WTC11 (cell line): ENCODE results near the gene FKBP1C.

Experiments used
- CTCF ChIP-seq: fragments of 200-600 bp; IDR thresholded peaks from 2 replicates; pipeline ENCODE4 v1.8.0; 2022; ENCODE audit warnings: antibody characterized with exemption
- FOXJ3 ChIP-seq: sonication (generic); formaldehyde crosslinking; IDR thresholded peaks from 2 replicates; pipeline ENCODE4 v1.9.0; 2021; ENCODE audit warnings: missing genetic modification reagents, mild to moderate bottlenecking, borderline replicate concordance
- FOXK1 ChIP-seq: sonication (generic); formaldehyde crosslinking; IDR thresholded peaks from 2 replicates; pipeline ENCODE4 v1.8.0; 2022; ENCODE audit warnings: mild to moderate bottlenecking, moderate library complexity, missing genetic modification reagents
- JAZF1 ChIP-seq: fragments of 250-450 bp; sonication (Bioruptor Pico); IDR thresholded peaks from 2 replicates; pipeline ENCODE4 v1.9.0; 2021; ENCODE audit warnings: moderate library complexity, mild to moderate bottlenecking, inconsistent platforms
- MLX ChIP-seq: sonication (generic); formaldehyde crosslinking; IDR thresholded peaks from 2 replicates; pipeline ENCODE4 v1.8.1; 2023; ENCODE audit warnings: mild to moderate bottlenecking, missing genetic modification reagents, moderate library complexity
- NR2C2 ChIP-seq: sonication (generic); formaldehyde crosslinking; IDR thresholded peaks from 2 replicates; pipeline ENCODE4 v1.8.0; 2022; ENCODE audit warnings: mild to moderate bottlenecking, missing genetic modification reagents
- PREB ChIP-seq: sonication (generic); formaldehyde crosslinking; IDR thresholded peaks from 2 replicates; pipeline ENCODE4 v1.8.1; 2022; ENCODE audit warnings: mild to moderate bottlenecking, missing genetic modification reagents, moderate library complexity, borderline replicate concordance
- USF1 ChIP-seq: sonication (generic); formaldehyde crosslinking; IDR thresholded peaks from 2 replicates; pipeline ENCODE4 v1.8.0; 2022; ENCODE audit warnings: mild to moderate bottlenecking, missing genetic modification reagents
- USF2 ChIP-seq: sonication (generic); formaldehyde crosslinking; IDR thresholded peaks from 2 replicates; pipeline ENCODE4 v1.8.1; 2023; ENCODE audit warnings: mild to moderate bottlenecking, missing genetic modification reagents, moderate library complexity
- ZMAT4 ChIP-seq: fragments of 250-450 bp; sonication (Bioruptor Pico); IDR thresholded peaks from 2 replicates; pipeline ENCODE4 v1.9.0; 2021; ENCODE audit warnings: mild to moderate bottlenecking
- ZNF232 ChIP-seq: sonication (generic); formaldehyde crosslinking; IDR thresholded peaks from 2 replicates; pipeline ENCODE4 v1.8.0; 2022; ENCODE audit warnings: mild to moderate bottlenecking, missing genetic modification reagents

GRCh38 chr6:63214816-63215215, 3.5 kb downstream of the FKBP1C start:
- no peak for TF ChIP-seq FOXJ3 (CRISPR knock-in tag)
- no peak for TF ChIP-seq JAZF1 (CRISPR knock-in tag)
- no peak for TF ChIP-seq ZNF232
- TF ChIP-seq MLX: no peak
- TF ChIP-seq FOXK1 (CRISPR knock-in tag): no peak
- TF ChIP-seq PREB (CRISPR knock-in tag): no peak
- no peak for TF ChIP-seq NR2C2 (CRISPR knock-in tag)
- TF ChIP-seq USF1 (CRISPR knock-in tag): no peak
- no peak for TF ChIP-seq ZMAT4
- TF ChIP-seq USF2 (CRISPR knock-in tag): no peak
- no peak for TF ChIP-seq CTCF
